Posterior cingulate gyrus (tissue), 11 donors: ENCODE data around the gene ACVR1B.
A peak's percentile ranks its signal among the peaks of the same experiment; 100 is the strongest.

Source experiments
- DNase-seq, 10 donors: peaks; one replicate each; pipeline versions ENCODE4 v3.0.0 to v3.0.0-alpha.2; 2020 to 2021; ENCODE audit warnings: mixed read lengths in 3 of 10
- intact Hi-C: fragments of 100-400 bp; cut with DNase I; formaldehyde crosslinking; loops from one replicate; pipeline ENCODE4 v1.15.1; 2023

The ACVR1B gene

DNA sequence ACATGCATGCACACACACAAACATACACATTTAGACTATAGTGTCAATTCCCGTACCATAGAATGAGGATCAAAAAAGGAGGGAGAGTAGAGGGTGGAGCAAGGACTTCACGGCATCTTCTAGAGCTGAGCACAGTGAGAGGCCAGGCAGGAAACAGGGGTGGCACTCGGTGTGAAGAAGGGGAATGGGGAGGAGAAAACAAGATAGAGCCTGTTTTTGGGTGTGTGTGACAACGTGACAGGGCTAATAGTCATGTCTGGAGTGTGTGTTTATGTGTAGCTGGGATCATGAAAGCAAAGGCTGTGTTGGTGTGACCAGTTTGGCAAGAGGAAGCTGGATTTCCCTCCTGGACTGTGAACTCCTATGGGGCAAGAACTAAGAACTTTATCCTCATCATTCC, 9.9 kb upstream of the ACVR1B start:
- intact Hi-C loops: no loop called here
- DNase-seq: no peak

- no peak for DNase-seq
- intact Hi-C loops: no loop called here
Observed at GRCh38 chr12:51942056-51942455, 9.4 kb upstream of the ACVR1B start.

DNA sequence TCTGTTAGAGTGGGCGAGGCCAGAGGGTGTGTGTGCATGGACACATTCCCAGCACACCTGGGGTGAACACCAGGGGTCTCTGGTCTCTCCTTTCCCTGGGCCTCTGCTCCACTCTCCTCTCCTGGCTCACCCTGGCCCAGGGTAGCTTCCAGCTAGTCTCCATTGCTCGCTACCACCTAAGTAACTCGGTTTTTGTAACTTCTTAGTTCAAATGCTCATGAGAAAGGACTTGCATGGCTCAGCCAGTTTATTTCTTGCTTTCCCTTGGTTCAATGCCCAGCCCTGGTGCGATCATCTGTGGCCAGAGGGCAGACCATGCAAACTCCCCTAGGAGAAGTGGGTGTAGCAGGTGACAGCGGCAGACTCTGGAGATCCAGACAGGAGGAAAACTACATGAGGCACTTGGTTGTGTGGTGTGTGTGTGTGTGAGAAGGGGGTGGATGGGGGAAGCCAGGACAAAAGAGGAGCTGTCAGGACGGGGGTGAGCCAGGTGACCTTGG, 8.9 kb upstream of the ACVR1B start:
- peak in 1 of 10 donors; percentile 46 for DNase-seq
- intact Hi-C loops: no loop called here

GRCh38 chr12:51943346-51943745, 8.2 kb upstream of the ACVR1B start:
- no peak for DNase-seq
- intact Hi-C loops: no loop called here

DNA sequence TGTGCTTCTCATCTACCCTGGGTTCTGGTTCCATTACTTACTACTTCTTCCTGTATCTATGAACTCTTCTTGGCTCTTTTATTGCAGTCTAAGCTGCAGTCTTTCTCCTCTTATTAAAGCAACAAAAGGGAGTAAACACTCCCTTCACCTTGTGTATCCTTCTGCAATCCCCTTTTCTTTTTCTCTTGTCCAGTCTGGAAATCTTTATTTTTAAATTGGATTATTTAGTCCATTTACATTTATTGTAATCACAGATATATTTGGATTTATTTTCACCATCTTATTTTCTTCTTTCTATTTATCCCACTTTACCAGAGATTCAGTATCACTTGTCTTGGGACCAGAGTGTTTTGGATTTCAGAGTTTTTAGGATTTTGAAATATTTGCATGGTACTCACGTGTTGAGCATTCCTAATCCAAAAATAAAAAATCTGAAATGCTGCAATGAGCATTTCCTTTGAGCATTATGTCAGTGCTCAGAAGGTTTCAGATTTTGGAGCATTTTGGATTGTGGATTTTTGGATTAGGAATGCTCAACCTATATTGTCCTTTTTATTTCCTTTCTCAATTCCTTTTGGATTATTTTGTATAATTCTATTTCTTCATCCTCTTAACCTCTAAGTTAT, 6.8 kb upstream of the ACVR1B start:
- intact Hi-C loops: no loop called here

DNA sequence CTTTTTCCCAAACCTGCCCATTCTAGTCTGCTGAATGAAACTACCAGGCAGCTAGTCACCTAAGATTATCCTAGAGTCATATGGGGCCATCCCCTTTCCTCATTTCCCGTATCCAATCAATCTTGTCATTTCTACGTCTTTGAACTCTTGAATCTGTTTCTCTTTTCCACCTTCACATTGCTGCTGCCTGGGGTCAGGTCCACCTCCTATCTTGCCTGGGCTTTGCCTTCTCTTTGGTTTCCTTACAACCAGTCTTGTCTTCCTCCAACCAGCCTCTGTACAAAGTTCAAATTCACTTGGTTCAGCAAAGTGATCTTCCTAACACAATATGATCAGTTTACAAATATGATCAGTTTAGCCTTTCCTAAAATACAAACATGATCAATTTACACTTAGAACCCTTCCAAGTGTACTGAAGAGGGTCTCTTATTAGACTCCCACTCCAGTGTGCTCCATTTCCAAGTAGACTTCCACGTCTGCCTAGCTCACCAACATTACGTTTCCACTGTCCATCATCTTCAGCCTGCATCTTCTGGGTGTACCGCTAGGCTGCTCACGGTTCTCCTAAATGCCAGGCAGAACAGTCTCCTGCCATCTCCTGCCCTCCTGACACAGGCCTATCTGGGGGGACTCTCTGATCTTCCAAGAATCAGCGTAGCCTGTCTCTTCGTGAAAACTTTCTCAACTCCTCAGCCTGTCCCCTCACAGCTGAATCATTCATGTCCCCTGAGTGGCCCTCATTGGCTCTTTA, 4.1 kb upstream of the ACVR1B start:
- intact Hi-C loops: no loop called here
- no peak for DNase-seq

More for the DNA sequence above, 6.8 kb upstream of the ACVR1B start:
- DNase-seq: no peak

DNA sequence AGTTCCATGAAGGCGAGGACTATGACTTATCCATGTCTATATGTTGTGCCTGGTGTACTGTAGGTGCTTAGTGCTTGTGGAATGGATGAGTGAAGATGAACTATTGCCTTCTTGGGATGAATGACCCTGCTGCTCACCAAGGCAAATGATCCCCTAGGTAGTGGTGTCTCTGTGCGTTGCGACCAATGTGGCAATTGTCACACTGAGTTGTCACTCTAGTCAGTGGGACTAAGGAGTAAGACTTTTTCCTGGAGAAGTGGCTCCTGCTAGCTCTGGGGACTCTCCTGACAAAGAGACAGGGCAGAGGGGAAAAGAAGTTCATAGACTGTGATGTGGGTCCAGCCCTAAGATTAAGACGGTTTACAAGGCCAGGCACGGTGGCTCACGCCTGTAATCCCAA, 3.4 kb upstream of the ACVR1B start:
- intact Hi-C loops: no loop called here
- no peak for DNase-seq

- DNase-seq: peak in 1 of 10 donors; percentile 42
- intact Hi-C loops: no loop called here
Observed at GRCh38 chr12:51949342-51950030, 2.0 kb upstream of the ACVR1B start.

DNA sequence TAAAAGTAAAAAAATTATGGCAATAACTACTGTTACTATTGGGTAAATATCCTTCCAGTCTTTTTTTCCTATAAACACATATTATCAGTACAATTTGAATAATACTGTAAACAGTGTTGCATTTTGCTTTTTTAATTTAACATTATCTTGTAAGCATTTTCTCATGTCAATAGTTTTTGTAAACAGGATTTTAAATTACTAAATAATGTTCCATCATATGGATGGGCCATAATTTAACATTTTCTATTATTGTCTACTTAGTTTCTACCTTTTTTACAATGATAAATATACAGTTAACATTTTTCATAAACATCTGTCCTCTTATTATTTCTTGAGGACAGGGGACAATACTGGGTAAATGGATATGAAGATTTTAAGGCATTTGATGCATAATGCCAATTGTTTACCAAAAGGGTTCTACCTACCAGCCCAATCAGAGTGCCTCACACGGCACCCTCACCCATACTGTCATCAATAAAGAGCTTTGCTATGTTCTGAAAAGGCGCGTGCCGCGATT, 759 bp upstream of the ACVR1B start:
- intact Hi-C loops: no loop called here
- no peak for DNase-seq

DNA sequence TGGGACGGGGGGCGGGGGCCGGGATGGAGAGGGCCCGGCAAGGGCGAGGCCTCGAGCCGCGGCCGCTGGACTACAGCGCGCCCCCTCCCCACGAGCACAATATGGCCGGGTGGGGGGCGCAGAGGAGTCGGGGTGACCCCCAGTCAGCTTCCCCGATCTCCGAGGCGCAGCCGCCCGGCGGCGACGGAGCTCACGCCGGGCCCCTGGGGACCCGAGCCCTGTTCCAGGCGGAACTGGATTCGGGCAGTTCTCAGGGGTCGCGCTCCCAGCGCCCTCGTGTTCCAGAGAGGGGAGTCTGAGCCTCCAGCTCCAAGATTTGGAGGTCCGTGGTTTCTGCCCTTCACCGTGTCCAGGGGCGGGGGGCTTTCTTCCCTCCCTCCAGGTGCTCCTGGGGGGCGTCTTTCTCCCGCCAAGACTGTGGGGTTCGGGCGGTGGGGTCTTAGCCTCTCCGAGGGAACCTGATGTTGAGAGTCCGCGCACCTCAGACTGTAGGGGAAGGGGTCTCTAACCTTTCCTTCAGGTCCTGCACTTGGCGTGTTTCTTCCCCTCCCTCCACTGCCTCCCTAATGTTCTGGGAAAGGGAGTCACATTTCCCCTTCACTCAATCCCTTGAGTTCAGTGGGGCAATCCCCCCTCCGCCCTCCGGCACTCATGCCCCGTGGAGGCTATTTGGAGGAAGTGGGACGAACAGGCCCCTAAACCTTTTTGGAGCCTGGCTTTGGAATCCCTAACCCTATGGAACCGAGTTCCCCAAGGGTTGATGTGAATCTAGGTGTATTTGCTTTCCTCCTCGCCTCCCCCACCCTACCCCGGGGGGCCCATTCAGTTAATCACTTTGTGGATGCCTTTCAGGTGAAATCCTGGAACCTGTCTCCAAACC, 584 bp downstream of the ACVR1B start:
- intact Hi-C loops: no loop called here
- DNase-seq: peak in 2 of 10 donors; percentile 8 to 78

DNA sequence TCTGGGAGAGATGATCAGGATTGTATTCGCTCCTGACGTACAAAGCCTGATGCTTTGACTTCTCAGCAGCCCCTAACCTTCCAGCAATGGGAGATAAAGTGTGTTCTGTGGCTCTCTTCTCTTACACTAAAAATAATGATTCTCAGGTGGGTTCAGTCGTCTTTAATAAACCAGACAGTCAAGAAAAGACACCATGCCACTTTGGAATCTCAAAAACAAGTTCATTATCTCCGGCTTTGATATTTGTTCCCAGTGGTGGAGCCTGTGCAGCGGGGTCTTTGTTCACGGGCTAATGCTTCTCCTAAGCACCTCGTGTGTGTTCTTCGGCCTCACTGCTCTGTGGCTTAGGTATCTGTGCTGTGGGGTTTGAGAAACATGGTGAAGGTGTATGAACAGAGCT, 1.6 kb downstream of the ACVR1B start:
- DNase-seq: peak in 1 of 10 donors; percentile 49
- intact Hi-C loops: no loop called here

GRCh38 chr12:51953864-51954263, 2.4 kb downstream of the ACVR1B start:
- intact Hi-C loops: no loop called here
- DNase-seq: no peak

DNA sequence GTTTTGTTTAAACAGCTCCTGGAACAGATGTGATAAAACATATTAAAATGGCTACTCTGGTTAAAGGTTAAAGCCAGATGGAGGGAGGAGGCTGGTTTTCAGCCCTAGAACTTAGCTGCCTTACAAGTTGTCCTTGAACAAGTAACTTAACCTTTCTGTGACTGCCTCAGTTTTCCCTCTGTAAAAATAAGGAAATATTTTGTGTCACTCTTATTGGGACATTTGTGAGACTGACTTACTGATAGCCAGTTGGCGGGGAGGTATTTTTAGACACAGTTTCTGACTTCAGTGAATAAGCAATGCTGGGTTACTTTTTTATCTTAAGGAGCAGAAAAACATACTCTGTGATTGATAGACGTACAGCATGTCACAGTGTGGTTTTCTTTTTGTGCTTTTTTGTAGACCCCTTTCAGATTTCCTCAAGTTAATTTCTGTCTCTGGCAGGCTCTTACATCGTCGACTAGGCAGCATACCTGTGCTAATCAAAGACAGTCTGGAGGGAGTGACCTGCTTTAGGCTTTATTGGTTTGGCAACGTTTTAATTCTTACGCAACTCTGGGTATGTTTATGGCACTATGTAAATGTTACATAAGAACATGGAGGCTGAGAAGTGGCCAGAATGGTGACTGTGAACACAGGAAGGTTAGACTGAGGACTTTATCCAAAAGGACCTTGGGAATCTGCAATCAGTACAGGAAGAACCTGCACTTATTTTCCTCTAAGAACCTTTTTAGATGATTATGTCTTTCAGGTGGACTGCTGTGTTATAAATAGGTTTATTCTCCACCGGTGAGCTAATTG, 3.3 kb downstream of the ACVR1B start:
- intact Hi-C loops: no loop called here
- DNase-seq: no peak

DNA sequence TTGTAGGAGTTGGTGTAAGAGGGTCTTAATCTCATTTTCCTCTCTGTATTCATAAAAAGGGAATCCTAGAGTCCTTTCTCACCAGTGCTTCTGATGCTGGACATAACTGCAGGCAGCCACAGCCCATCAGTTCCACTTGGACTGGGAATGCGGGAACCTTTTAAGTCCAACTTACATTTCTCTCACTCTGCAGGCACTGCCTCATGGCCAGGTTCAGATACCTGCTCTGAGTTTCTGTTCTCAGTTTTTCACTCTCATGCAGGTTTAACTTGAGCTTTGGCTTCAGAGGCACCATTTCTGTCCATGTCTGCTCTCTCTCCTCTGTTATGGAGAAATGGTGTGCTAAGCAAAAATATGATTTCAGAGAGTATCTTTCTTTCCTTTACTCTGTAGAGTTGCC, 4.2 kb downstream of the ACVR1B start:
- no peak for DNase-seq
- intact Hi-C loops: no loop called here

GRCh38 chr12:51958542-51958941, 7.0 kb downstream of the ACVR1B start:
- DNase-seq: no peak
- intact Hi-C loops: no loop called here

DNA sequence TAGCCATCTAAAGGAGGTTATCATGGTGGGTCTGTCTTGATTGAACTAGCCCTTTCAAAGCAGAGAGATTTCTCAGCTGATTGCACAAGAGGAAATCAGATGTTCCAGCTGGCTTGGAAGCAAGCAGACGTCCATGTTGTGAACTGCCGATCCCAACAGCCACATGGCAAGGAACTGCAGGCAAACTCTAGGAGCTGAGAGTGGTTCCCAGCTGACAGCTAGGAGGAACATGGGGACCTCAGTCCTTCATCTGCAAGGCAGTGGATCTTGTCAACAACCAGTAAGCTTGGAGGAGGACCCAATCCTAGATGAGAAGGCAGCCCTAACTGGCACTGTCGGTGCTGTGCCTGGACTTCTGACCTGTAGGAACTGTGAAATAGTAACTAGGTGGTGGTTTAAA, 7.7 kb downstream of the ACVR1B start:
- DNase-seq: no peak
- intact Hi-C loops: no loop called here

GRCh38 chr12:51959921-51960320, 8.4 kb downstream of the ACVR1B start:
- intact Hi-C loops: no loop called here
- DNase-seq: no peak

- intact Hi-C loops: no loop called here
- DNase-seq: no peak
Observed at GRCh38 chr12:51960488-51960887, 9.0 kb downstream of the ACVR1B start.

DNA sequence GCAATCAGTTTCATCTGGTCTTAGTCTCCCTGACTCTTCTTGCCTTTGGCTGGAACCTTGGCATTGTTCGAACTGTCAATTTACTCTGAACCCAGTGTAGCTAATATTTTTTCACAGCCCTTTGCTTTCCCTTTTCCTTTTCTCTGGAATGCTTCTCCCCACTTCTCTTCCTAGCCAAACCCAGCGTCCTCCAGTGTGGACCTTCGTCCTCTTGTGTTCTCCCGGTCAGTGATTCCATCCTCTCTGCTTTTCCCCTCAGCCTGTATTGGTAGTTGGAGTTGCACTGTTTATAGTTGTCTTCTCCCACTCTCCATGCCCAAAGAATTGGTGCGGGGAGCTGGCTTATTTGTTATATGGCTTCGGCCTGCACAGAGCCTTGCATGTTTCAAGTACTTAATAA, 9.4 kb downstream of the ACVR1B start:
- intact Hi-C loops: no loop called here
- DNase-seq: no peak

DNA sequence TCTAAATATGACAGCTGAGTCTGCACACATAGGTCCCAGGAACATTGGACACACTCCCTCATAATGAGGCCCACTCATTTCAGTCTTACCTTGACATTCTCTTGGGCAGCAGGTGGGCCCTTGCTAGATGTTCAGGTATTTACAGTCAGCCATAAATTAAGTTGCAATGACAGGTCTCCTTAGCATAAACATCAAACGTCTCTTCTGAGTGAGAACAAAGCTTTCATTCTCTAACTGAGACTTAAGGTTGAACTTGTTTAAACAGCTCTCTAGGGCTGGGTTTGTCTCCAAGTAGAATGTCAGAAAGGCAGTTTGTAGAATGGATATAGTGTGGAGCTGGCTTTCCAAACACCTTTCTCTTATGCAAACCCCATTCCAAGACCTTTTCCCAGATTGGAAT, 10.3 kb downstream of the ACVR1B start:
- DNase-seq: no peak
- intact Hi-C loops: no loop called here
